ENCODE measurements around the gene KAZN. TPM values are rescaled to one million over a fixed set of nuclear protein-coding genes. Genes with fewer than 3 reads are reported as not detected.

The KAZN gene
- total RNA-seq, 1 donor from 2014 or later, result 9.4 TPM

- Histone ChIP-seq H4K20me1 (ENCODE audit: insufficient read depth, low read length) (no peaks in the 10 kb centered on the region), H3K4me1 (ENCODE audit: insufficient read depth, low read length) (no peaks in the 10 kb centered on the region), H3K9ac (ENCODE audit: low read length) (no peak overlapping the region), H3K36me3 (ENCODE audit: insufficient read depth, low read length) (no peaks in the 10 kb centered on the region), H3K27ac (ENCODE audit: low read depth, low read length) (no peak overlapping the region), H3K79me2 (ENCODE audit: insufficient read depth, low read length) (no peaks in the 10 kb centered on the region), H3K9me3 (ENCODE audit: insufficient read depth, low read depth, low read length) (no peaks in the 10 kb centered on the region), H3K4me2 (ENCODE audit: low read length) (no peak overlapping the region), H3K27me3 (ENCODE audit: insufficient read depth, low read length) (no peaks in the 10 kb centered on the region), H3K4me3 (ENCODE audit: insufficient read depth, low read depth, low read length) (no peak overlapping the region), H2AFZ (ENCODE audit: low read depth, low read length) (no peak overlapping the region)
- Mint-ChIP-seq H3K27ac (ENCODE audit: unreplicated experiment) (no peak overlapping the region), H3K9me3 (ENCODE audit: unreplicated experiment) (peaks cover 25% of the 10 kb centered on the region), H3K36me3 (ENCODE audit: low read depth, unreplicated experiment) (peaks cover 2% of the 10 kb centered on the region), H3K4me1 (ENCODE audit: low read depth, unreplicated experiment) (no peaks in the 10 kb centered on the region), H3K4me3 (ENCODE audit: unreplicated experiment) (no peak overlapping the region), H3K27me3 (ENCODE audit: low read depth, unreplicated experiment) (peaks cover 31% of the 10 kb centered on the region)
- no peak for TF ChIP-seq CTCF (IDR thresholded peaks at IDR 0.05; ENCODE audit: insufficient read depth, low read depth, low read length)
- TF ChIP-seq EZH2 (IDR thresholded peaks at IDR 0.05; ENCODE audit: insufficient read depth, low read length), result no peak
- DNase-seq (ENCODE audit: low read depth) (no peak), FAIRE-seq (no peak)
Measured at GRCh38 chr1:14715266-14715665, 116.8 kb downstream of the KAZN start.

GRCh38 chr1:14715802-14716201 lies 117.3 kb downstream of the KAZN start:
- no peaks in the 10 kb centered on the region for H3K79me2 ChIP-seq (ENCODE audit: insufficient read depth, low read length)

More at GRCh38 chr1:14715802-14716201, 117.3 kb downstream of the KAZN start:
- H4K20me1 ChIP-seq (ENCODE audit: insufficient read depth, low read length), result no peaks in the 10 kb centered on the region
- peaks cover 27% of the 10 kb centered on the region for H3K27me3 Mint-ChIP-seq (ENCODE audit: low read depth, unreplicated experiment)
- no peaks in the 10 kb centered on the region for H3K27me3 ChIP-seq (ENCODE audit: insufficient read depth, low read length)
- no peaks in the 10 kb centered on the region for H3K4me1 Mint-ChIP-seq (ENCODE audit: low read depth, unreplicated experiment)
- peaks cover 28% of the 10 kb centered on the region for H3K9me3 Mint-ChIP-seq (ENCODE audit: unreplicated experiment)
- no peak overlapping the region for H3K9ac ChIP-seq (ENCODE audit: low read length)
- no peak for TF ChIP-seq EZH2 (IDR thresholded peaks at IDR 0.05; ENCODE audit: insufficient read depth, low read length)
- TF ChIP-seq CTCF (IDR thresholded peaks at IDR 0.05; ENCODE audit: insufficient read depth, low read depth, low read length), result no peak
- H3K4me1 ChIP-seq (ENCODE audit: insufficient read depth, low read length), result no peaks in the 10 kb centered on the region
- no peak overlapping the region for H2AFZ ChIP-seq (ENCODE audit: low read depth, low read length)
- no peak overlapping the region for H3K27ac Mint-ChIP-seq (ENCODE audit: unreplicated experiment)
- no peak overlapping the region for H3K4me2 ChIP-seq (ENCODE audit: low read length)
- H3K36me3 Mint-ChIP-seq (ENCODE audit: low read depth, unreplicated experiment), result peaks cover 2% of the 10 kb centered on the region
- H3K4me3 ChIP-seq (ENCODE audit: insufficient read depth, low read depth, low read length), result no peak overlapping the region
- no peak for FAIRE-seq
- H3K9me3 ChIP-seq (ENCODE audit: insufficient read depth, low read depth, low read length), result no peaks in the 10 kb centered on the region
- DNase-seq (ENCODE audit: low read depth), result no peak
- no peak overlapping the region for H3K4me3 Mint-ChIP-seq (ENCODE audit: unreplicated experiment)
- no peak overlapping the region for H3K27ac ChIP-seq (ENCODE audit: low read depth, low read length)
- H3K36me3 ChIP-seq (ENCODE audit: insufficient read depth, low read length), result no peaks in the 10 kb centered on the region
